NCI-H2171 (cell line): ENCODE results near the gene RIMBP2.

Experiments used
- DNase-seq: peaks from one replicate; lab custom pipeline; 2025; lab: John Stamatoyannopoulos, UW

The RIMBP2 gene

GRCh38 chr12:130481392-130481879, 234.7 kb downstream of the RIMBP2 start:
- DNase-seq = no peak

DNA sequence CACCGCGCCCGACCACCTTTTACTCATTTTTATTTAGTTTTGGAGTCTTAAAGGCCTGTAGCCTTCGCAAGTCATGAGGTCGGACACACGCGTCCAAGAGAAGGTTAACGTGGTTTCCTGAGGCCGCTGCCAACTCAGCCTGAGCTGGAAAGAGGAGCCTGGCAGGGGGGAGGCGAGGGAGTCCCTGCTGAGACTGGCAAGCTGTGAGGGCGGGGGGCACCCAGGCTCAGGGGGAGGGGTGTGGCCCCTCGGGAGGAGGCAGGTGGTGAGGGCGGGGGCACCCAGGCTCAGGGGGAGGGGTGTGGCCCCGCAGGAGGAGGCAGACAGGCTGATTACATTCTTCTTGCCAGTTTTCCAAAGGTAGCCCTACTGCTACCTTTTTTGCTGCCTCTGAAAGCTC, 235.2 kb downstream of the RIMBP2 start:
- peak; percentile 100 for DNase-seq

GRCh38 chr12:130480231-130480630, 235.9 kb downstream of the RIMBP2 start:
- DNase-seq = no peak

- no peak for DNase-seq
Measured at GRCh38 chr12:130479401-130480125, 236.5 kb downstream of the RIMBP2 start.

GRCh38 chr12:130478786-130479185, 237.3 kb downstream of the RIMBP2 start:
- no peak for DNase-seq

DNA sequence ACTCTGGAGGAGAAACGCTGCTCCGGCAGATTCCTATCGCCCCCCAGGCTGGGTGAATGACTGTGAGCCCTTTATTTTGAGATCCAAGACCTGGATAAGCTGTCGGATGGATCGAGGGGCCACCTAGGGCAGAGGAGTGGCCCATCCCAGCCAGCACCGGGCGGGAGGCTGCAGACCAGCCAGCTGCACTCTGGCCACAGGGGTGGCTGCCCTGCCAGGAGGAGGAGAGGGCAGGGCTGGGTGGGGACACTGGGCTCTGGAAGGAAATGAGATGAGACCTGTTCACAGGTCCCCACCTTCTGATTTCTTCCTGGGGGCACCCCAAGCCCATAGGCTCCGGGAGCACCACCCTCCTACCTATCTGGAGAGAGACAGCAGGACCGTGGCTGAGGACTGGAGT, 238.4 kb downstream of the RIMBP2 start:
- no peak for DNase-seq

DNA sequence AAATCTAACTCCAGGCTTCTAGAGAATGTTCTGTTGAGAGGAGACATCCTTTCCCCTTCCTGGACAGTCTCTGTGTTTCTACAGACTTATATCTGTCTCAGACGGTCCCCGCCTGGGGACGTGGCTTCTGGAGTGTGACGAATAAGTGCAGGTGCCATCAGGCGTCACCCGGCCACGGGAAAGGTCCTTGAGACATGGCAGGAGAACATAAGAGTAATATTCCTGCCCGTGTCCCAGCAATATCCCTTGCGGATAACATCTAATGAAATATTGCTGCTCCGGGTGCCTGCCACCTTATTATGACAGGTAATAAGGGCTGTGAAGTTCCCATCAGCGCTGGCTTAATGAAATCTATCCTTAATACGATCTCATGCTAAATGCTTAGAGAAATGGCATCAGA, 238.8 kb downstream of the RIMBP2 start:
- DNase-seq = no peak

- no peak for DNase-seq
Measured at GRCh38 chr12:130476451-130477135, 239.5 kb downstream of the RIMBP2 start.

- no peak for DNase-seq
Measured at GRCh38 chr12:130474599-130475269, 241.4 kb downstream of the RIMBP2 start.

DNA sequence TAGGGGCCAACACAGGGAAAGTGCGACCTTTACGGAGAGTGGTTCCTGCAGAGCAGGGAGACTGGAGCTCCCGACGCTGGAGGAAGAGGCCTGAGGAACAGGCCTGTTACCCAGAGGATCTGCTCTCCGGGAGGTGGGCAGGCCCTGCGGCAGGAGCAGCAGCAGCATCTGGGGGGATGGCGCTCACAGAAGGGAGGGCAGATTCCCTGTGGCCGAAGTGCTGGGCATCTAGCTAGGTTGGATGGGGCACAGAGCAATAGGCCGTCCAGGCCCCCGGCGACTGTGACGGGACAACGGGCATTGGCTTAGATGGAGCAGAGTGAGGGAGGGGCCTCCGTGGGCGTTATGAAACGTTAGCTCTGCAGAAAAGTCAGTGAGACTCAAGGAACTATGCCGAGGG, 242.8 kb downstream of the RIMBP2 start:
- no peak for DNase-seq

DNA sequence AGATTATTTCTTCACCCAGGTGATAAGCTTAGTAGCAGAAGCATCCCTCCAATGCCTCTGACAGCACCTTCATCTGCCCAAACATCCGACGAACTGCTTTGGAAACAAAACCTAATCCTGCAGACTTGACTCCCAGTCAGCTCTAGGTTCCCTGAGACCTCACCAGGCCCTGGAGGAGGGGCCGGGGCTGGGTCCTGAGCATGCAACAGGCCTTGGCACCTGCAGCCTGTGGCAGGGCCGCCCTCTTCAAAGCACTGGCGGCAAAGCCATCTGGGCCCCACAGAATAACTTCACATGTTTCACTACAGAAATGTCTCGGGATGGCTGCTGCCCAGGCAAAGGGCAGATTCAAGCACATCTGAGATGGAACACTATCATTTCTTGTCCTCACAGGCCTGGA, 245.1 kb downstream of the RIMBP2 start:
- no peak for DNase-seq

DNA sequence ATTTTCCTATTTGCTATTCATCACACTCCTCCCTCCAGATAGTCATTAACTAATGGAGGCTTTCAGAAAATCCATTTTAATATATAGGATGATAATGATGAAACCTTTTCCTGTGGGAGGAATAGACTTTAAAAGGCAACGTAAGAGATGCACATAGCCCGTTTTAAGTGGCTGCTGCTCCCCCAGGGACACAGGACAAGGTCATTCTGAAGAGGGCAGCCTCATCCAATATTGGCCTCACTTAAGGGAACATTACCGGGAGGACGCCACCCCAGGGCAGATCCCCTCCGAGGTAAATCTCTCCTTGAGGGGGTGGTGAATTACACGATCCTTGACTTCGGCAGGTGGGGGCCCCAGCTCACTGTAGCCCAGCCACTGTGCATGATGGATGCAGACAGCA, 246.5 kb downstream of the RIMBP2 start:
- DNase-seq = no peak

GRCh38 chr12:130468700-130469245, 247.3 kb downstream of the RIMBP2 start:
- DNase-seq = no peak

DNA sequence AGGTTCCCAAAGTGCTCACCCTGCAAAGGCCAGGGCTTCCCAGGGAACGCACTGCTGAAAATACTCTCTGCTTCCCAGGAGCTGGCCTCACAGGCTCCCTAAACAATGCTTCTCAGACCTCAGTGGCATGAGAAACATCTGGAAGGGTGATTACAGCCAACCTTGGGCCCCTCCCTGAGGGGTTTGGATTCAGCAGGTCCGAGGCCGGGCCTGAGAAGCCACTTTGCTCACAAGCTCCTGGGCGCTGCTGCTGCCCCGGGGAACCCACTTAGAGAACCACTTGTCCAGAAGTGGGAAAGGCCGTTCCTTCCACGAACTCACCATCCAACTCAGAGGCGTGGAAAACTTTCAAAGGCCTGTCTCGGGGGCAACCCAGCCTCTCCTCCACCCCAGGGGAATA, 247.9 kb downstream of the RIMBP2 start:
- no peak for DNase-seq

- DNase-seq = no peak
Measured at GRCh38 chr12:130465626-130466025, 250.5 kb downstream of the RIMBP2 start.

DNA sequence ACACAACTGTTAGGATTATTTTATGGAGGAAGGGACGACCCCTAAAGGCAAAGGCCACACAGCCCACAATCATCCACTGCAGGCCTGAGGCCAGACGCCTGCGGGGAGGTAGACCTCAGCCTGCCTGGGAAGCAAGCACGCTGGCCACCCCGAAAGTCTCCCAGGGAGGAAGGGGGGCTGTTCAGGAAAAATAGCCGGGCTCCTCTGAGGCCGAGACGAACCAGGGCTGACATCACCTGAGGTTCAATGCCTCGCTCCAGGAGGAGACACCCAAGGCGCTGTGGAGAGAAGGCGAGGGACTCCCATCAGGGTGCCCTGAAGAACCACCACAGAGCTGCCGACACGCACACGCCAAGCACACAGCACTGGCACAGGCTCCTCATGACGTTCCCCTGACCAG, 251.1 kb downstream of the RIMBP2 start:
- DNase-seq = no peak

- DNase-seq = peak; percentile 28
Measured at GRCh38 chr12:130463818-130464670, 252.1 kb downstream of the RIMBP2 start.

- peak; percentile 76 for DNase-seq
Measured at GRCh38 chr12:130463275-130463658, 252.8 kb downstream of the RIMBP2 start.

- DNase-seq = peak; percentile 71
Measured at GRCh38 chr12:130462558-130463274, 253.4 kb downstream of the RIMBP2 start.

DNA sequence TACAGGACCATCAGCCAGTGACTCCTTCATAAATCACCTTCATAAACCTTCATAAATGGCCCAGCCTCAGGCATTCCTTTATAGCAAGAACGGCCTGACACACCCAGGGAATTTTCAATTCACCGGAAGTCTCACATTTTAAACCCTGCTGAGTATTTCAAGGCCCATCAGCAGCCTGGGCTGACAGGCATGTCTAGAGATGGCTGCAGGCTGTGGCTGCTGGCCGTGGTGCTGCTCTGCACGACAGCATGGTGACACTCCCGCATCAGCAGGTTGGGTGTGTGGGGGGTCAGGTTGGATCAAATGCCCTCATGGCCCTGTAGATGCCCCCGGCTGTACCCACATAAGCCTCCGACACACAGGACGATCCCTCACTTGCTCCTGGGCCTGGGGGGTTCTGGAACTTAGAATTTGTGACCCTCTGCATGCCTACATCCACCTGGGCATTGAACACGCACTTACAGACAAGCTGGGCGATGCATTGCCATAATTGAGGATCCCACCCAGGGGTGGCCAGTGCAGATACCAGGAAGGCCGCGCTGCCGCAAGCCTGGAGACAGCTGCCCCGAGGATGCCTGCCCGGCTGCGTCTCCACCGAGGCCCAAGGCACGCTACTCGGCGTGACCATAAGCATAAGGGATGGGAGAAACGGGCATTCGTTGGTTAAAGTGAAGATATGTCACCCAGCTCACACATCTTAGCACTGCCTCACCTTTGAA, 254.1 kb downstream of the RIMBP2 start:
- no peak for DNase-seq

GRCh38 chr12:130461447-130461815, 254.7 kb downstream of the RIMBP2 start:
- peak; percentile 46 for DNase-seq
